ENCODE results near the gene ODF2.
"Not testable (repeated sequence)": the region's sequence is repeated elsewhere in the genome, so short reads cannot be mapped to it uniquely, and the experiment has no call there.

The ODF2 gene

DNA sequence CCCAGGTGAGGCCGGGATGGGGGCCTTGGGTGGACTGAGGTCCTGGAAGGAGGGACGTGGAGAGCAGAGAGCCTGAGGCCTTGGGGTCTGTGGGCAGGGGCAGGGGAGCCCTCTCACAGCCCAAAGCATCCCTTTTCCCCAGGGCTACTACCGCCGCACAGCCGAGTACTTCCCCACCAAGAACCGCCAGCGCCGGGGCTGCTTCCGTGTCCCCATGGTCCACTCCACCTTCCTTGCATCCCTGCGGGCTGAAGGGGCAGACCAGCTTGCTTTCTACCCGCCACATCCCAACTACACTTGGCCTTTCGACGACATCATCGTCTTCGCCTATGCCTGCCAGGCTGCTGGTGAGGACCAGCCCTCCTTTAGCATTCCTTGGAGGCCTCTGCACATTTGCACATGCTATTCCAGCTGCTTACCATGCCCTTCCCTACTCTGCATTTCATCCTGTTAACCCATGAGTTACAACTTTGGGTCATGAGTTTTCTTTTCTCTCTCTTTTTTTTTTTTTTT is 31.5 kb upstream of the ODF2 start:
- DNase-seq, result no peak

DNA sequence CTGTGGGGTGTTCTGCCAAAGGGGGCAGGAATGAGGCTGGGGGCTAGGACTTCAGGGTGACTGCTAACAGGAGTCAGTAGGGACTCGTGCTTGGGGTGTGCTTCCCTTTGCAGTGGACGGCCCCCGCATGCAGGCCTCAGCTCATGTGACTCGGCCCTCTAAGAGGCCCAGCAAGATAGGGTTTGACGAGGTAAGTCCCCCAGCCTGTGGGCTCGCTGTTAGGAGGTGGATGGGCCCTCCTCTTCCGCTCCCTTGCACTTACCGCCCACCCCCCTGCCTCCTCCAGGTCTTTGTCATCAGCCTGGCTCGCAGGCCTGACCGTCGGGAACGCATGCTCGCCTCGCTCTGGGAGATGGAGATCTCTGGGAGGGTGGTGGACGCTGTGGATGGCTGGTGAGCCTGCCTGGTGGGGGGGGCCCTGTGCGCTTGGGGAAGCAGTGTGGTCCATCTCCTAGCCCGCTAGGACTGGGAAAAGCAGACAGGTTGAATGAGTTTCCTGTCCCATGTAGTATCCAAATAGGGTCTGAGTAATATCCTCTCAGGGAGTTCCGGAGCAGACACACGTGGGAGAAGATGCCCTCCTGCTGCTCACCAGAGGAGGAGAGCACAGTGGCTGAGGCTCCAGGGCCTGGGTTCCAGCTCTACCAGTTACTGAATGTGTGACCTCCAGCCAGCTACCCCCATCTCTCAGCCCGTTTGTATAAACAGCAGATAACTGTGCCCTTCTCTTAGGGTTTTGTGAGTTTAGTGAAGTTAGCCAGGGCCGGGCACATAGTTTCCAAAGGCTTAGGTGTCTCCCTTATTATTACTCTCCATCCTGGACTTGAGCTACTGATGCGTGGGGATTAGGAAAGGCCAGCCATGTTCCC is 26.9 kb upstream of the ODF2 start:
- no peak for DNase-seq

DNA sequence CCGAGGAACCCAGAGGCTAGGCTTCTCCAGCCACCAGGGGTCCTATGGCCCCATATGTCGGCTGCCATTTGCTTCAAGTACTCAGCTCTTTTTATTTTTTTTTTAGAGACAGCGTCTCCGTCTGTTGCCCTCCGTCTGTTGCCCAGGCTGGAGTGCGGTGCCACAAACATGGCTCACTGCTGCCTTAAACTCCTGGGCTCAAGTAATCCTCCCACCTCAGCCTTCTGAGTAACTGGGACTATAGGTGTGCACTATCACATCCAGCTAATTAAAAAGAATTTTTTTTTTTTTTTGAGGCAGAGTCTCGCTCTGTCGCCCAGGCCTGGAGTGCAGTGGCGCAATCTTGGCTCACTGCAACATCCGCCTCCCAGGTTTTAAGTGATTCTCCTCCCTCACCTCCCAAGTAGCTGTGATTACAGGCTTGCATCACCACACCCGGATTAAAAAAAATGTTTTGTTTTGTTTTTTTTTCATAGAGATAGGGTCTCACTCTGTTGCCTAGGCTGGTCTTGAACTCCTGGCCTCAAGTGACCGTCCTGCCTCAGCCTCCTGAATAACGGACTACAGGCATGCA is 26.2 kb upstream of the ODF2 start:
- no peak for DNase-seq

DNA sequence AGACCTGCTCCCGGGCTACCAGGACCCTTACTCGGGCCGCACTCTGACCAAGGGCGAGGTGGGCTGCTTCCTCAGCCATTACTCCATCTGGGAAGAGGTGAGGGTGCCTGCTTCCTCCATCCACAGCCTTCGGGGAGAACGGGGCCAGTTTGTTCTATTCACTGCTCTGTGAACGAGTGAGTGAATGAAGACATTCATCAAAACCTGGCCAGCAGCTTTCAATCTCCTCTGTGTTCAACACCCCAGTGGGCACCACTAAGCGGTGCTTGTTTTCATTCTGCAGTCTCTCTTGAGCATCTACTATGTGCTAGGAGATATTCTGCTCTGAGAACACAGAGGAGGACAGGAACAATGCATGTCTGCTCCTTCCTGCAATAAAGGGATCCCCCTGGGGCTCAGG is 24.6 kb upstream of the ODF2 start:
- no peak for DNase-seq

DNA sequence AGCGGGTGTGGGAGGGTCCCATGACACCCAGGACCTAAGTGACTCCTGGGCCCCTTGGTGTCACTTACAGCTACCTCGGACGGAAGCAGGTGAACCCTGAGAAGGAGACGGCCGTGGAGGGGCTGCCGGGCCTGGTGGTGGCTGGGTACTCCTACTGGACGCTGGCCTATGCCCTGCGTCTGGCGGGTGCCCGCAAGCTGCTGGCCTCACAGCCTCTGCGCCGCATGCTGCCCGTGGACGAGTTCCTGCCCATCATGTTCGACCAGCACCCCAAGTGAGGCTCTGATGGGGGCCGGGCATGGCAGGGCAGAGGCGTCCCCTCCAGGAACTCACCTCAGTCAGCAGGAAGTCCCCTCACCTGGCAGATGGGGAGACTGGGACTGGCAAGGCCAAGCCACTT is 21.5 kb upstream of the ODF2 start:
- no peak for DNase-seq

DNA sequence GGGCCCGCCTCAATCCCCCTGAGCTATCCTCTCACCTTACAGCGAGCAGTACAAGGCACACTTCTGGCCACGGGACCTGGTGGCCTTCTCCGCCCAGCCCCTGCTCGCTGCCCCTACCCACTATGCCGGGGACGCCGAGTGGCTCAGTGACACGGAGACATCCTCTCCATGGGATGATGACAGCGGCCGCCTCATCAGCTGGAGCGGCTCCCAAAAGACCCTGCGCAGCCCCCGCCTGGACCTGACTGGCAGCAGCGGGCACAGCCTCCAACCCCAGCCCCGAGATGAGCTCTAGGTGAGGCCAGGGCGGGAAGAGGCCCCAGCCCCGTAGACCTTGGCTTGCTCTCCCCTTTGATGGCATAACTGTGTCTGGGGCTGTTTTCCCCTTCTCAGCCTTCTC is 20.2 kb upstream of the ODF2 start:
- no peak for DNase-seq

DNA sequence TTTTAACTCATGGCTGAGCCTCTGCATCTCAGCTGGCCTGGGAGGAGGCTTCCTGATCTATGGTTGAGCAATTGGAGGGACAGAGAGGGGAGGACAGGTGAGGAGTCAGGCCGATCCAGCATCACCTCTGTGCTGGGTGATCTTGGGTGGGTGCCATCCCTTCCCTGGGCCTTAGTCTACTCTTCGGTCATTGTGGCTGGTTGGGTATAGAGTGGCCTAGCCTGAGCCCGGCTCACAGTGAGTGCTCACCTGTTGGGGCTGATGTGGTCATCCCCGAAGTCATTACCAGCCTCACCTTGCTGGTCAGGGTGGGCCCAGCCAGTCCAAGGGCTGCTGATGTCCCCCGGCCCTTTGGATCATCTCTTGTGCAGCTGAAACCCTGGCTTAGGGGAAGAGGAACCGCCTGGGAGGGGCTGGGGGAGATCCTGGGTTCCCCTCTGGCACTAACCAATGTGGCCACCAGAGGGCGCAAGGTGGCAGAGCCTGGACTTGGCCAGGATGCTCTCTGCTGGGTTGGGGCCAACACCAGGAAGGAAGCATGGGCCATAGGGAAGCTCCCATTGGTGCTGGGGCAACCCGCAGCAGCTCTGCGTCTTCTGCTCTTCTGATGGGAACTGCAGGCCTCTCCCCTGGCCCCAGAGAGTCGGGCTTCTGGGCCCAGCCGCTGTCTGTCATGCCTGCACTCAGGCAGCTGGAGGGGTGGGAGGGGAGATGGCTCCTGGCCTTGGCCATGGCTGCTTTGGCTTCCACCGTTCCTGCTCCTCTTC is 17.3 kb upstream of the ODF2 start:
- DNase-seq, result peak; percentile 83

DNA sequence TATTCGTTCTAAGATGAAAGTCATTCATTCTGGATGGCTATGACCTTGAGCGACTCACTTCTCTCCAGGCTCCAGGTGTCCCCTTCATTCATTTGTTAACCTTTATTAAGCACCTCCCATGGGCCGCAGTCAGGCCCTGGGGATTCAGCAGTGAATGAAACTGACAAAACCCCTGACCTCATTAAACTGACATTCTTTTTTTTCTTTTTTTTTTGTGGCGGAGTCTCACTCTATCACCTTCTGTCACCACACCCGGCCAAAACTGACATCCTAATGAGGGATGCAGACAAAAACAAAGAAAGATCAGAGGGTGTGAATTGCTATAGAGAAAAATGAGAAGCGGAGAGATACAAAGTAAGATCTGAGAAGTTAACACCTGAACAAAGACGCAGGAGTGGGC is 16.5 kb upstream of the ODF2 start:
- no peak for DNase-seq

DNA sequence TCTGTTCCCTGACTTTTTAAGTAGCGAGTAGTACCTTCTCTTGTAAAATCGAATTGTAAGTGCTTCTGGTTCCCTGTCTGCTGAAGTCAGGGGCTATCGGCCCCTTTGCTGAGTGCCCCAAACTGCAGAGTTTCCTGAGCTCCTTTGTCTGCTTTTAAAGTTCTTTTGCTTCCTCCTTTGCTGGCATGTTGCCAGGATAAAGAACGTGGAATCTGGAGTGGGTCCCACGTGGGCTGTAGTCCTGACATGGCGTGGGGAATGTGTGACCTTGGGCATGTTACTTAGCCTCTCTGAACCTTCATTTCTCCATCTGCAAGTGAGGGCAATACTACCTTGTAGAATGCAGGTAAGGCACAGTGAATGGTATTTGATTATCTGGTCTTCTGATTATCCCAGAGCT is 13.7 kb upstream of the ODF2 start:
- no peak for DNase-seq

DNA sequence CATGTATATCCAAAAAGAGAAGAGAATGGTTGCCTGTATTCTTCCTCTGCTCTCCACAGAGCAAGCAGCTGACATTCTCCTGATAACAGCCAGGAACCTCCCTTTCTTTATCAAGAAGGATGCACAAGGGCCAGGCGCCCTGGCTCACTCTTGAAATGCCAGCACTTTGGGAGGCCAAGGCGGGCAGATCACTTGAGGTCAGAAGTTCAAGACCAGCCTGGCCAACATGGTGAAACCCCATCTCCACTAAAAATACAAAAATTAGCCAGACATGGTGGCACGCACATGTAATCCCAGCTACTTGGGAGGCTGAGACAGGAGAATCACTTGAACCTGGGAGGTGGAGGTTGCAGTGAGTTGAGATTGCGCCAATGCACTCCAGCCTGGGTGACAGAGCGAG is 9.3 kb upstream of the ODF2 start:
- not testable (repeated sequence) for DNase-seq

DNA sequence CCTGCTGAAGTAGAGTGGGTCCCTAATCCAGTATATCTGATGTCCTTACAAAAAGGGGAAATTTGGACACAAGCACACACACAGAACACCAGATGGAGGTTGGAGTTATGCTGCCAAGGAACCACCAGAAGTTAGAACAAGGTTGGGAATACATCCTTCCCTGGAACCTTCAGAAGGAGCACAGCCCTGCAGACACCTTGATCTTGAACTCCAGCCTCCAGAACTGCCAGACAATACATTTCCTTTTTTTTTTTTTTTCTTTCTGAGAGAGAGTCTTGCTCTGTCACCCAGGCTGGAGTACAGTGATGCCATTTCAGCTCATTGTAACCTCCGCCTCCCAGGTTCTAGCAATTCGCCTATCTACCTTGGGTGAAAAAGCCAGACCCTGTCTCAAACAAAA is 7.1 kb upstream of the ODF2 start:
- no peak for DNase-seq

DNA sequence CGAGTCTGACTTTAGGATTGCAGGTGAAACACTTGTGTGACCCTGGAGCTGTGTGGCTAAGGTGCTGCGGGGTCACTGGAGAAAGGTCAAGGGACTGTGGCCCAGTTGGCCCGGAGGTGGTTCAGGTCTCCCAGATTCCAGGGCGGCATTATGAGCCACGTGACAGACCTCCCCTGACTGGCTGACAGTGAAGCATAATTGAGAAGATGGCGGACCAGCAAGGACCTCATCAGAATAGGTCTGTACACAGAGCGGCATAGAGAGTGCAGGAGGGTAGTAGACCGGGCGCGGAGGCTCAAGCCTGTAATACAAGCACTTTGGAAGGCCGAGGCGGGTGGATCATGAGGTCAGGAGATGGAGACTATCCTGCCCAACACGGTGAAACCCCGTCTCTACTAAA is 815 bp upstream of the ODF2 start:
- no peak for DNase-seq

DNA sequence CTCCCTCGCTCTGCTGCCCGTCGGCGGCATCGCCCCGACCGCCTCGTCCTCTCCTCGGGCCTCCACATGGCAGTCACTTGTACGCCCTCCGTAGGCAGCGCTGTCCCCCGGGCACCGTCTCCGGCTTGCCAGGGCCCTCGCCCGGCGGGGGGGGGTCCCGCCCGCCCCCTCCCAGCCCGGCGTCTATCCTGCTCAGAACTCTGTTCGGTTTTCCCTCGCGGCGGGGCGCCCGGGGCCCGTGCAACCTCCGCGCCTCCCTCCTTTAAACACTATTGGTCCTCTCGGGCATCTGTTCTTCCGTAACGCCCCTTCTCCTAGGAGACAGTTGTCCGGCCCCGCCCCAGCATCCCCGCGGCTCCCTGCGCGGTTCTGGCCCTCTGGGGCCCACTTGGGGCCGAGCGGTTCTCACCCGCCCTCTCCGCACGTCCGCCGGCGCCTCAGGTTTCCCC is 831 bp downstream of the ODF2 start:
- DNase-seq, result peak; percentile 59

DNA sequence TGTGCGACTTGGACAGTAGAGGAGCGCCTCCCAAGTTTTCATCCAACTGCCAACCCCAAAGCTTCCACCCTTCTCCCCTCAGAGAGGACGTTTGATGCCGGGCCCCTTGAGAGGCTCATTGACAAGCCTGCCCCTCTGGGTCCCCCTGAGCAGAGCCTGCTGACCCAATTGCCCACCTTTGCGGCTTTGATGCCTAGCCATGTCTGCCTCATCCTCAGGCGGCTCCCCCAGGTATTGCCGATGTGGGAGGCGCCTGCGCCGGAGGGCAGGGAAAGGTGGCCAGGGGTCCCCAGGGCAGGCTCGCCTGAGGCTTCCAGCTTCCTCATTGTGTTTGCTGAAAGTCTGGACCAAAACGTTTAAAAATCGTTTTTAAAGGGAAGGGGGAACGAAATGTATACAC is 1.4 kb downstream of the ODF2 start:
- DNase-seq, result no peak

DNA sequence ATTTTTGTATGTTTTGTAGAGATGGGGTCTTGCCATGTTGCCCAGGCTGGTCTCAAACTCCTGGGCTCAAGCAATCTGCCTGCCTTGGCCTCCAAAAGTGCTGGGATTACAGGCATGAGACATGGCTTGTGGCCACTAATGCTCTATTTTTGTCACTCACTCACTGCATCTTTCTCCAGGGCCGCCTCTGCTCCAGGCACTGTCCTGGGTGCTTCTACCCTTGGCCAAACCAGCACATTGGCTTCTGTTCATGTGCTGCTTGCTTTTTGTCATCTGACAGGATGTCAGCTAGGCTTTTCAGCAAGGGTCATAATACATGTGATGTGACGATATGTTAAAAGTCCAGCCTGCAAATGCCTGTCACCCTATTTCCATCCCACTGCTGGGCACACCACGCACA is 3.2 kb downstream of the ODF2 start:
- no peak for DNase-seq

DNA sequence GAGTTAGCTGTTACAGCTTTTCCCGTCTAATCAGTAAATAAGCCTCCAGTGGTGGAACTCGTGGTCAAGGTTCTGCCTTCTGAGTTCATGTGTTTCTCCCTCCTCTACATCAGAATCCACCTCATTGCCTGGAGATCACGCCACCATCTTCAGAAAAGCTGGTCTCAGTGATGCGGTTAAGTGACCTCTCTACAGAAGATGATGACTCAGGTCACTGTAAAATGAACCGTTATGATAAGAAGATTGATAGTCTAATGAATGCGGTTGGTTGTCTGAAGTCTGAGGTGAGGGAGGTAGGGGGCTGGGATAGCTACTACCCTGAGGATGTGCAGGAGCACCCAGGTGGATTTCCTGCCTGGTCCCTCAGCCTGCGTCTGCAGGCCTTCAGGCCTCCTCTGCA is 13.3 kb downstream of the ODF2 start:
- no peak for DNase-seq

DNA sequence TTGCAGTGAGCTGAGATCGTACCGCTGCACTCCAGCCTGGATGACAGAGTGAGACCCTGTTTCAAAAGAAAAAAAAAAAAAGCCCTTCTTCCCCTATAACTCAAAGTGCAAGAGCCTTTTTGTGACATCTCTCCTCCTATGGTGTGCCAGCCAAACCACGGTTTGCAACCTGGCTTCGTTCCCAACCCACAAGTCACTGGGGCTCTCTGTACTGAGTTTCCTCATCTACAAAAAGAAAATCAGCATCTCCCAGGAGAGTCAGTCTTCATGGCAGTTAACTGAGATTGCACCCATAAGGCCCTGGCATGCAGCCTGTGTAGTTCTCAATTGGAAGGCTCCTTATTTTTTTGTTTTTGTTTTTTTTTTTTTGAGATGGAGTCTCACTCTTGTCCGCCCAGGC is 14.8 kb downstream of the ODF2 start:
- no peak for DNase-seq

DNA sequence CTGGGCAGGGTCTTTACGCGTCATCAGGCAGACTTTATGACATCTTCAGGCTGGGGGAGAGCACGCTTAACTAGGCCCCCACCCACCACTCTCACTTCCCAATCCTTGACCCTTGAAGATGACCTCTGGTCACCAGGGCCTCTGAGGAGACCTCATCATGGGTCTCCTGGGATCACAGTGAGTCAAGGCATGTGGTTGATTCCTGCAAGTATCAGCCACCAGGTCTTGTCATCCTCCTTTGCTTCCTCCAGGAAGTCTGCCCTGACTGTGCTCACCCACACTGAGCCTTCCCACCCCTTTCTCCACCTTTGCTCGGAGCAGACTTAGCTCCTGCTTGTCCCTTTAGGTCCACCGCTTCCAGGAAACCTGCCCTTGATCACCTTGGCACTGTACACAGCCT is 17.3 kb downstream of the ODF2 start:
- no peak for DNase-seq

DNA sequence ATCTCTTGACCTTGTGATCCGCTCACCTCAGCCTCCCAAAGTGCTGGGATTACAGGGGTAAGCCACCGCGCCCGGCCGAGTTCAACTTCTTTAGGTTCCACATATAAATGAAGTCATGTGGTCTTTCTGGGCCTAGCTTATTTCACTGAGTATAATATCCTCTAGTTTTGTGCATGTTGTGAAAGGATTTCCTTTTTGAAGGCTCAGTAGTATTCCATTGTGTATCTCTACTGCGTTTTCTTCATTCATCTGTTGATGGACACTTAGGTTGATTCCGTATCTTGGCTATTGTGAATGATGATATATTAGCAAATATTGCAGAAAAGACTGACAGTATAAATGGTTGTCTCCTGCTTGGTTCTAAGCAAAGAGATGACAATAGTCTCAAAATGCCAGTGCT is 20.1 kb downstream of the ODF2 start:
- no peak for DNase-seq

DNA sequence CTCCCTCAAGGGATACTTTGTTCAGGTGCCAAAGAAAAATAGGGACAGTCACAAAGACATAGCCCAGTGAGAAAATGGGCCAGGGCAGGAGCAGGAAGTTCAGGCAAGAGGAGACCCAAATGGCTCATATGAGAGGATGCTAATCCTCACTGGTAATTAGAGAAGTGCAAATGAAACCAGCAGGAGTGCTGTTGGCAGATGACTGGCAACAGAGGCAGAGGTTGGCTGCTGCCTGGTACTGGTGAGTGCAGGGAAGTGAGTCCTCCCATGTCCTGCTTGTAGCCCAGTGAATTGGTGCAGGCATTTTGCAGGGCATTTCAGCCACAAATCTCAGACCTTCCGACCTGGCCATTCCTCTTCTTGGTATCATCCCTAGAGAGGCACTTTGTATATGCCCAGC is 23.5 kb downstream of the ODF2 start:
- no peak for DNase-seq

DNA sequence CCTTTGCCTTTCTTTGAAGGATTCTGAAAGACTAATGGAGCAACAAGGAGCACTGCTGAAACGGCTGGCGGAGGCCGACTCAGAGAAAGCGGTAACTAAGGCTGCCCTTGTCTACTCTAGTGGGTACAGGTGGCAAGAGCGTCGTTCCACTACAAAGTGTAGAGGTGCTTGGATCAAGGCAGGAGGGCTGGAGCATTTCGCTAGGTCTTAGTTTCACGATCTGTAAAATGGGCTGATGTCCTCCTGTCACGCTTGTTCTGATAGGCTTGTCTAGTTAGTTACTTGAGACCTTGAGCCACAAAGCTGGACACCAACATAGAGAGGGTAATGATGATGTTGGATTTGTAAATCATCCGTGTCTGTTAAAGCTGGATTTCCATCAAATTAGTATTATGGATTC is 25.8 kb downstream of the ODF2 start:
- DNase-seq, result no peak

DNA sequence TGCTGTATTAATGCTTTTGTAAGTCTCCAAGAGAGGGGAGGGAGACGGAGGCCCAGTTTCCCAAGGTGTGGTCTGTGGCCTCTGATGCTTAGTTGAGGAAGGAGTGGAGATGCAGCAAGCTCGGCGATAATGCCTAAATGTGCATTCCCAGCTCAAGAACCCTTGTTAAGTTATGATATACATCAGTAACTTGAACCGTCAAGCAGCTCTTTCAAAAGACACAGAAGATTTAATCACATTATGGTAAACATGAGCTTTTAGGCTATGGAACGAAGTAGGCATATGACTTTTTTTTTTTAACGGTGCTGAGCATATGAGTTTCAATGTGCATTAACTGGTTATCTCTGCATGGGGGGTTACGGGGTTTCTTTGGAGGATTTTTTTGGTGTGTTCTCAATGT is 26.4 kb downstream of the ODF2 start:
- no peak for DNase-seq

DNA sequence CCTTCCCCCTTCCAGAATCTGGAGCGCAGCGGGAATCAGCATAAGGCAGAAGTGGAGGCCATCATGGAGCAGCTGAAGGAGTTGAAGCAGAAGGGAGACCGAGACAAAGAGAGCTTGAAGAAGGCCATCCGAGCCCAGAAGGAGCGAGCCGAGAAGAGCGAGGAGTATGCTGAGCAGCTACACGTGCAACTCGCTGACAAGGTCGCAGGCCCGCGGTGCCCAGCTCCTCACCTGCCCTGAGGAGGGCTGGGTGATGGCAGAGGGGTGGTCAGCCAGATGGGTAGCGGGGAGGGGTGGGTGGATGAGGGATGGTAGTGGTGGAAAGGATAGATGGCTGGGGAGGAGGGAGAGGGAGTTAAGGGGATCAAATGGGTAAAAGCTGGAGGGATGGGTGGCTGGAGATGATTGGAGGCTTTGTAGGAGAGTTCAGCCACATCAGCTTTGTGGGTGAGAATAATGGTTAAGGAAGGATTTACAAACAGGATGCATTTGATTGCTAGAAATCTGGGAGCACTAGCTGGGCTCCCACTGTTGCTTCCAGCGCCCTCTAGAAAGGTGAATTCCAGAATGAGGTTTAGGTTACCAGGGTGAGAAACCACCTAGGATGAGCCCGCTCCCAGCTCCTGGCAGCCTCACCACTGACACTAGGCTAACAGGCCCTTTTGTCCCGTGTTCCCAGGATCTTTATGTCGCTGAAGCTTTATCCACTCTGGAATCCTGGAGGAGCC is 29.0 kb downstream of the ODF2 start:
- no peak for DNase-seq
